ENCODE results near the gene EDRF1. TPM values are rescaled to one million over a fixed set of nuclear protein-coding genes. Genes with fewer than 3 reads are reported as not detected.

EDRF1 gene
- total and polyA plus RNA-seq, 2 of the 4 experiments (the other 2 are of a cell fraction), result 17.0 to 24.9 TPM

DNA sequence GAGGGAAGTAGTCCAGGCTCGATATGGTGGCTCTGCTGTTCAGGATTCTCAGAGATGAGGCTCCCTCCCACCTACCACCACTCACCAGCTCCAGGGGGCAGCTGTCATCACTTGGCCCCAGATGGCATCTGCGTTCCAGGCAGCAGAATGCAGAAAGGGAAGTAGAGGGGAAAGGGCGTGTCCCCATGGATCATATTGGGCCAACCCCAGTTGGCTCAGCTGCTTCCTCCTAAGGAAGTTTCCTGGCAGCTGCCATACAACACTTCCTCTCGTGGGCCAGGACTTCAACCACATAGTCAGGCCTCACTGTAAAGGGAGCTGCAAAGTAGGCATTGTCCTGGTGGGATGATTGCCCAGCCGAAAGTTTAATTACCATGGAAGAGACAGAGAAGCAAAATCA, 34.9 kb upstream of the EDRF1 start:
- no peak overlapping the region for H2AK5ac ChIP-seq (ENCODE audit: low read depth, low read length)
- DNase-seq, result no peak
- ChIA-PET CTCF (no interaction called here), POLR2A (ENCODE audit: unreplicated experiment) (interaction anchor here (0.6 kb wide), 1 partner anchor 176 kb away, joined by 8 read pairs; no protein-coding TSS in a partner anchor)
- H3K9me1 ChIP-seq (ENCODE audit: insufficient read depth, low read length), result no peaks in the 10 kb centered on the region
- H2AK9ac ChIP-seq (replicated peaks; ENCODE audit: low read depth, low read length, poor library complexity), result no peak overlapping the region
- no peak overlapping the region for H3K14ac ChIP-seq (replicated peaks; ENCODE audit: low read depth, low read length)
- no peak overlapping the region for H3K27ac ChIP-seq (ENCODE audit: insufficient read depth, low read length)
- H4K91ac ChIP-seq (ENCODE audit: insufficient read depth, low read depth, low read length), result no peak overlapping the region
- H3K36me3 ChIP-seq (ENCODE audit: control insufficient read depth, insufficient read depth, low read length), result no peaks in the 10 kb centered on the region
- no peak overlapping the region for H2BK5ac ChIP-seq (ENCODE audit: low read depth, low read length, poor library complexity, severe bottlenecking)
- no peak overlapping the region for H3K4me3 ChIP-seq (ENCODE audit: insufficient read depth, low read depth, low read length)
- H2BK120ac ChIP-seq (ENCODE audit: low read depth, low read length), result no peak overlapping the region
- no peaks in the 10 kb centered on the region for H3K79me1 ChIP-seq (ENCODE audit: low read depth in 1 of 2, low read length in 2 of 2)
- H3K9ac ChIP-seq (ENCODE audit: low read depth, low read length), result no peak overlapping the region
- no peak overlapping the region for H3K23ac ChIP-seq (ENCODE audit: low read depth, low read length)
- no peak for ATAC-seq (ENCODE audit: low read depth)
- no peak overlapping the region for H2AFZ ChIP-seq (replicated peaks; ENCODE audit: low read length, poor library complexity)
- H2BK20ac ChIP-seq (ENCODE audit: low read depth, low read length), result no peak overlapping the region
- H3K4ac ChIP-seq (ENCODE audit: low read depth, low read length), result no peak overlapping the region
- dilution Hi-C loops (cut with HindIII; ENCODE audit: low sequenced_read_pairs, unreplicated experiment), result no loop called here
- H2BK15ac ChIP-seq (ENCODE audit: low read depth, low read length), result no peak overlapping the region
- H4K5ac ChIP-seq (ENCODE audit: low read depth, low read length), result no peak overlapping the region
- intact Hi-C loops (cut with micrococcal nuclease), result no loop called here
- BruUV-seq (replicated peaks), result no TSS peak
- peaks cover 3% of the 10 kb centered on the region; the same call in 1 of the 2 replicates for H3K27me3 ChIP-seq (ENCODE audit: control insufficient read depth, insufficient read depth, low read length)
- H4K8ac ChIP-seq (ENCODE audit: low read depth in 2 of 2, low read length in 2 of 2), result no peak overlapping the region
- no peaks in the 10 kb centered on the region for H3K9me3 ChIP-seq (ENCODE audit: control insufficient read depth, insufficient read depth, low read length)
- H3K4me1 ChIP-seq (ENCODE audit: control insufficient read depth, insufficient read depth, low read length), result no peaks in the 10 kb centered on the region
- no peaks in the 10 kb centered on the region for H4K20me1 ChIP-seq (ENCODE audit: insufficient read depth, low read length)
- WGBS, 2 experiments (ENCODE audit: extremely low coverage in 2 of 2, insufficient read length in 1 of 2), result no CpG with 5 or more reads among the region's 5 CpGs
- H3K56ac ChIP-seq (ENCODE audit: extremely low read depth, insufficient read depth, low read length), result no peak overlapping the region
- no peak overlapping the region for H3K18ac ChIP-seq (ENCODE audit: low read depth, low read length)
- no peak overlapping the region for H3K4me2 ChIP-seq (ENCODE audit: low read depth, low read length)
- in situ Hi-C loops (cut with MboI; ENCODE audit: low sequenced_read_pairs), result no loop called here
- no peak for TF ChIP-seq CHD1 (IDR thresholded peaks at IDR 0.05; ENCODE audit: low read depth, low read length)
- no peak for TF ChIP-seq USF2 (IDR thresholded peaks at IDR 0.05; ENCODE audit: low read depth, low read length)
- no peak for TF ChIP-seq MAZ (IDR thresholded peaks at IDR 0.05; ENCODE audit: borderline replicate concordance, low read depth, low read length)
- no peak for TF ChIP-seq NFE2L2 (IDR thresholded peaks at IDR 0.05; ENCODE audit: low read depth, low read length)
- TF ChIP-seq FOS (IDR thresholded peaks at IDR 0.05; ENCODE audit: low read depth, low read length), result no peak
- no peak for TF ChIP-seq RCOR1 (IDR thresholded peaks at IDR 0.05; ENCODE audit: insufficient replicate concordance, low read length)

Measured in IMR-90 (cell line).